ENCODE data around the gene DPP8. TPM values are rescaled to one million over a fixed set of nuclear protein-coding genes. Genes with fewer than 3 reads are reported as not detected.

DPP8 gene
- total RNA-seq, 1 donor from 2014 or later = 8.0 TPM

GRCh38 chr15:65431731-65432130 lies 85.8 kb downstream of the DPP8 start:
- ATAC-seq (no peak), DNase-seq (ENCODE audit: low spot score) (no peak)

GRCh38 chr15:65426216-65426853 lies 91.2 kb downstream of the DPP8 start:
- DNase-seq (ENCODE audit: low spot score) = peak; percentile 11
- ATAC-seq = no peak

DNA sequence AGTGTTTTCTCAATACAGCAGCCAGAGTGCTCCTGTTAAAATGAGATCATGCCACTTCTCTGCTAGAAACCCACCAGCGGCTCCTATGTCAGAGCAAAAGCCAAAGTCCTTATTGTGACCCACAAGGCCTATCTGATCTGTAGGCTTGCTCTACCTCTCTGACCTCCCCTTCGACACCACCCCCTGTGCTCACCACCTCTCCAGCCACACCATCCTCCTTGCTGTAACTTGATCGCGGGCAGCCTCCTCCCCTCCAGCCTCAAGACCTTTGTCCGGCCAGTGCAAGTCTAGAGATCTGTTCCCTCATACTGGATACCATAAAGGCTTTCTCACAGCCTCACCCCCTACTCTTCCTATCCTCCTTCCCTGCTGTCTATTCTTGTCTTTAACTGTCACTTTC lies 92.8 kb downstream of the DPP8 start:
- ATAC-seq (no peak), DNase-seq (ENCODE audit: low spot score) (no peak)

- DNase-seq (ENCODE audit: low spot score) (no peak), ATAC-seq (no peak)
These were observed 93.4 kb downstream of the DPP8 start for GRCh38 chr15:65423976-65424679.

- DNase-seq (ENCODE audit: low spot score) (no peak), ATAC-seq (no peak)
These were observed 94.1 kb downstream of the DPP8 start for GRCh38 chr15:65423150-65423975.

GRCh38 chr15:65421360-65422215 lies 95.9 kb downstream of the DPP8 start:
- ATAC-seq = peak; percentile 32
- no peak for DNase-seq (ENCODE audit: low spot score)

- DNase-seq (ENCODE audit: low spot score) (no peak), ATAC-seq (no peak)
These were observed 96.5 kb downstream of the DPP8 start for GRCh38 chr15:65420975-65421359.

GRCh38 chr15:65418596-65418995 lies 98.9 kb downstream of the DPP8 start:
- DNase-seq (ENCODE audit: low spot score) = no peak
- no peak for ATAC-seq

DNA sequence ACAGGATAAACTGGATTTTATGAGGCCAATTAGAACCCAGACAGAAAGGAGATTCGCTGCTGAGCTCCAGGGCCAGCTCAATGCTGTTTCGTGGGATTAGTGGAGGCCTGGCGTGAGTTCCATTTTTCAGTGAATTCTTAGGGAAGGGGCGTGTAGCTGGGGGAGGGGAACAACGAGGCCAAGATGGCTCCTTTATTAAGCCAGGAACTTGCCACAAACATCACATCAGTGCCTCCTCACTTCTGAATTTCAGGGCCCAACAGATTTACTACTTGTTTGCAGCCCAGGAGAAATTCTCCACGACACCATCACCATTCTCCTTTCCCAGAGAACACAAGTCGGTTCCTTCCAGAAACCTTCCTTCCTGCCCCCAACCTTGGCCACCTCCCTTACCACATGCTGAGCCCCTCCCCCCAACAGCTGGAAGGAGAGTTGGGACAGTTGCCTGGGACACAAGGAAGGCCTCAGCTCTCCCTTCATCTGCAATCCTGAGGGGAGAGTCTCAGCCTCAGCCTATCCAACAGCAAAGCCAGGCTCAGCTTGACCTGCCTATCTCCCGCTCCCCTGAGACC lies 100.6 kb downstream of the DPP8 start:
- no peak for DNase-seq (ENCODE audit: low spot score)
- ATAC-seq = no peak

DNA sequence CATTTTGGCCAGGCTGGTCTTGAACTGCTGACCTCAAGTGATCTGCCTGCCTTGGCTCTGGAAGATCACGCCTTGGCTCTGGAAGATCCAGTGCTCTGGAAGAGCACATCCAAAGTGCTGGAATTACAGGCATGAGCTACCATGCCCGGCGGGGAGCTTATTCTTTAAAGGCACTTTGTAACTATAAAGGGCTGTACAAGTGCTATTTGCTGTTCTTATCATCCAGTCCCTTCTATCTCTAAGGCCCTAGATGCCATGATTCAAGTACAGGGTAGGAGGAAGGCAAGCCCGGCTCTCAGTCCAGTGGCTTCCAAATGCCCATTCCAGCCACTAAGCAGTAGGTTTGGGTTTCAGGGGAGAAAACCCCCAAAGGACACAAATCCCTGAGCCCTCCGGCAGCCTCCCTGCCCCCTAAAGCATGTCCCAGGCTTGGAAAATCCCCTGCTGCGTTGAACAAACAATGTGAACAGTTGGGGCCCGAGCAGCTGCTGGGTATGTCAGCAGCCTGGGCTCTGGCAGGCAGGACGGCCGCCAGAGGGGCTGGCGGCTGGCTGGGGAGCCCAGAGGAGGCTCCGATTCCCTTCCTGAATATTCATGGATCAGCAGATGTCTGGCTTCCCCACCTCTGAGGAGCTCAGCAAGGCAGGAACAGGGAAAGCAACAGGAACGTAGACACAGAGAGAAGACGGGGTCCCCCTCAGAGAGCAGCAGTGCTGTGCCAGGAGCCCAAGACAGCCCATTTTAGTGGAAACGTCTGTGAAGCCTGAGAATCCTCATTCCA lies 102.5 kb downstream of the DPP8 start:
- DNase-seq (ENCODE audit: low spot score) = no peak
- ATAC-seq = no peak

DNA sequence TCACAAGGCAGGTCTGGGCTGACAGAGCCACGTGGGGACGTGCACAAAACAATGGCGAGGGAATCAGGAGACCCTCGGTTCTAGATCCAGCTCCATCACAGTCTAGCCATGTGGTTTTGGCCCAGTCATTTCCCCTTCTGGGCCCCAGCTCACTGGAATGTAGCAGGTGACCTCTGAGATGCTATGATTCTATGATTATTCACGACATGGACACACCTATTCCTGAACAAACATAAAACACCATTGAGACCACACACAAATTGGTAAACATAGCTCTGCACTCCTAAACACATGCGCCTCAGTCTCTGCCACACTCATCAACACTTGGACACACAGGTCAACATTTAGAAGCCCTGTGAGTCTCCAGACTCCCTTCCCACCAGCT lies 103.7 kb downstream of the DPP8 start:
- DNase-seq (ENCODE audit: low spot score) = no peak
- no peak for ATAC-seq

GRCh38 chr15:65413051-65413759 lies 104.3 kb downstream of the DPP8 start:
- ATAC-seq (no peak), DNase-seq (ENCODE audit: low spot score) (no peak)

DNA sequence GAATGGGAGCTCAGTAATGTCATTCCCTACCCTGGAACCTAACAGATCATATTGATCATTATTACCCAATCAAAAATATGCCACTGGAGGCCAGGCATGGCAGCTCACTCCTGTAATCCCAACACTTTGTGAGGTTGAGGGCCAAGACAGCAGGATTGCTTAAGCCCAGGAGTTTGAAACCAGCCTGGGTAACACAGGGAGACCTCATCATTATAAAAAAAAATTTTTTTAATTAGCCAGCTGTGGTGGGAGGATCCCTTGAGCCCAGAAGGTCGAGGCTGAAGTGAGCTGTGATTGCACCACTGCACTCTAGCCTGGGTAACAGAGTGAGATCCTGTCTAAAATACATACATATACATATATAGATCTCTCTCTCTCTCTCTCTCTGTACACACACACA lies 104.9 kb downstream of the DPP8 start:
- ATAC-seq = no peak
- no peak for DNase-seq (ENCODE audit: low spot score)

- ATAC-seq (no peak), DNase-seq (ENCODE audit: low spot score) (no peak)
These were observed 105.9 kb downstream of the DPP8 start for GRCh38 chr15:65411465-65412071.

DNA sequence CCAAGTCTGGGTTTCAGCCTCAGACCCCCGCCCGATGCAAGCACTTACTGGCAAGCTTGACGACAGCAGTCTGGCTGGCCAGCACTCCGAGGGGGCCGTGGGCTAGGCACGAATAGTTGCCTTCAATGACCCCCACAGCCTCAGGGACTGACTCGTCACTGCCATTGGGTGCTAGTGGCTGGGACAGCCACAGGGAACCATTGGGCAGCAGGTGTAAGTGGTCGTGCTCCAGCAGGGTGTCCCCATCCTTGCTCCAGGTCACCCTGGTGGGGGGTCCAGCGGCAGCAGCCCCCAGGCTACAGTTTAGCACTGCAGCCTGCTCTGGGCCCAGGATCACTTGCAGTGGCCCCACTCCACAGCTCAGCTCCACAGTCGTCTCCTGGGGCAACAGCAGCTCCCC lies 106.5 kb downstream of the DPP8 start:
- DNase-seq (ENCODE audit: low spot score) (no peak), ATAC-seq (no peak)

DNA sequence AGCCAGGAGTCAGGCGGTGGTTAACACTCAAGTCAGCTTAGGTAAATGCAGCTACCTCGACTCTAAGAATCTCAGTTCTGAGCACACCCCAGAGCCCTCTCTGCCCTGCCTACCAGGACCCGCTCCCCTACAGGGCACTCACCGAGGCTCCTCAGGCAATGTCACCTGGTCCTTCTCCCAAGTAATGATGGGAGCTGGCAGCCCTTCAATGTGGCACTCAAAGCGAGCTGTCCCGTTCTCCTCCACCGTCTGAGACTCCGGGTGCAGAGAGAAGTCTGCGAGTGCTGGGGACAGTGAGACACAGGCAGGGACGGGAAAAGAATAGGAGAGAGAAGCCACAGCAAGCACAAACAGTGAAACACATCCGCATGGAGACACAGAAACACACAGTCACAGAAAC lies 107.5 kb downstream of the DPP8 start:
- DNase-seq (ENCODE audit: low spot score) = no peak
- no peak for ATAC-seq

DNA sequence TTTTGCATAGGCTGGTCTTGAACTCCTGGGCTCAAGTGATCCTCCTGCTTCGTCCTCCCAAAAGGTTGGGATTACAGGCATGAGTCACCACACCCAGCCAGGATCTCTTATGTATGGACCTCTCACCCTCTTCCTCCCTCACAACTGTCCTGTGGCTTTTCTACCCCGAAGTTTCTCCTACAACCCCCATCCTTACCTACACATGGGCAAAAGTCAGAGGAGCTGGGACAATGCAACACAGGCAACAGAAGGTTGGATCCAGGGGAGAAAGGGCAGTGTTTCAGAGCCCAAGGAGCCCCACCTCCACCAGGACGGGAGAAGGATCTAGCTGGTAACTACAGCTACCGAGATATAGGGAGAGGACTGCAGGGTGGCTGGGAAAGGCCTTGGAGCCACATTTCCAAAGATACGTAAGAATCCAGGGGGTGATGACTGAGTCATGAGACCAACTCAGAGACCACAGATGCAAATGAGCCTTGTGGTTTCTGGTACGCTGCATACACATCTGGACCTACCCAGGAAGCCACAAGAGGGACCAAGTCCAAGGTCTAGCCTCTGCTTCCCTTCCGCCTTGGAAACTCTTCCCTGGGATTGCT lies 108.4 kb downstream of the DPP8 start:
- ATAC-seq (no peak), DNase-seq (ENCODE audit: low spot score) (no peak)

- DNase-seq (ENCODE audit: low spot score) (no peak), ATAC-seq (no peak)
These were observed 109.0 kb downstream of the DPP8 start for GRCh38 chr15:65408324-65409035.

Data from left lobe of liver (tissue), 2 donors.